Left forelimb (tissue), 1 donor: ENCODE measurements around the gene NLGN3.

Experiments
- DNase-seq: peaks from one replicate; pipeline ENCODE4 v3.0.0-alpha.2; 2018; ENCODE audit warnings: low spot score

NLGN3 gene

DNA sequence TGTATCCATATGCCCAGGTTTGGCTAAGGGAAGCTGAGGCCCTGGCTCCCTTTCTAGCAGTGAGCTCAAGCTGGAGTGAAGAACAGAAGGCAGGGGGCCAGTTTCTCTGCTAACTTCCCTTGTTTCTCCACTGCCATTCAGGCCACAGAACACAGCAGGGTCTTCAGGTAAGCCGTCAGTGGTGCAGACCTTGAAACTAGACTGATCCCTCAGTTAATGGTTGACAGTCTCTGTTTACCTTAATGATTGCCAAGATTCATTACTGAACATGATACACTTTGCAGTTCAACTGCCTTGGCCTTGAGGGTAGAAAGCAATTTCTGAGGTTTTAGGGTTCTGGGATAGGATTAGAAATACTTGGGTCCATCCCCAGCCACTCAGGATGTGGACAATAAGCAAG is 69.5 kb downstream of the NLGN3 start:
- DNase-seq: no peak

DNA sequence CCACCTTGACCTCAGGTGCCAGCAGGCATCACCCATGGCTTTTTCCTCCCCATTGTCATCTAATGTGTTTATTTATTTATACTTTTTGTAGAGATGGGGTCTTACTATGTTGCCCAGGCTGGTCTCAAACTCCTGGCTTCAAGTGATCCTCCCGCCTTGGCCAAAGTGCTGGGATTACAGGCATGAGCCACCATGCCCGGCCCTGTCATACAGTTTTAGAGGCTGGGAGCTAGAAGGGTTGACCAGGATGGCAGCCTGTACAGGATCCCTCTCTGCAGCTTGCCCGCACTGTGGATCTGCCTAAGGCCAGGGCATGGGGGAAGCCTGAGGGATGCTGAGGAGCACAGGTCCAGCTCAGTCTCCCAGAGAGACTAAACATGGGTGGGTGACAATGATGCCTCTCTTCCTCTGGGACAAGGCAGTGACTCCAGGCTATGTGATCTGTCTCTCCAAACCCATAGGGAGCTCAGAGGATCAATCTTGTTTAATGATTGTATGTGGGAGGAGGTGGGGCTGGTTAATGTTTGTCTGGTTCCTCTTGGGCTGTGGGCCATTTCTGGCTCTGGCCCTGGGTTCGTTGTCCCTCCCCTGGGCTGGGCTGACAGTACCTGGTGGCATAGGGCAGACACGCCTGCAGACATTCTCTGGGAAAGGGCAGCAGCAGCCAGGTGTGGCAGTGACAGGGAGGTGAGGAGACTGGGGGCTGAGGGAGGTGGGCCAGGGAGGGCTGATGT is 70.1 kb downstream of the NLGN3 start:
- no peak for DNase-seq

DNA sequence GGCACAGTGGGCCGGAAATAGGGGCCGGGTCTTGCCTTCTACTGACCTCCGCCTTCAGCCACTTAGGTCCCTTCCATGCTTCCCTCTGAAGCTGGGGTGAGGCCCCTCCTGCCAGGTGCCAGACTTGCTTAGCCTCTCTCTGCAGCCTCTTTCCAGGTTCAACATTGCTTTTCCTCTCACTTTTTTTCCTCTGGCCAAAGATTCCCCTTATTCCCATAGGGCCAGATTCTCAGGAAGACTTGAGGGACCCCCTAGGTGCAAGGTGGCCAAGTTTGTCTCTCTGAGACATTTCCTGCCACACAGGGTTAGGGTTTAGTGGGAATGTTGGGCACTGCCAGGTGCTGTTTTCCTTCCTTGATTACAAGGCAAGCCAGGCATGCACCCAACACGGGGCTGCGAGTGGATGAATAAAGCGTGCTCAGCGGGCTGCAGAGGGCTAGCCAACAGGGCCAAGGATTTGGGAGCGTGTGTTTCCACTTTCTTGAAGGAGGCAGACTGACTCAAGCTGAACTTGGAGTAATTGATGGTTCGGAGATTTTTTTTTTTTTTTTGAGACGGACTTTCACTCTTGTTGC is 70.8 kb downstream of the NLGN3 start:
- DNase-seq: no peak

DNA sequence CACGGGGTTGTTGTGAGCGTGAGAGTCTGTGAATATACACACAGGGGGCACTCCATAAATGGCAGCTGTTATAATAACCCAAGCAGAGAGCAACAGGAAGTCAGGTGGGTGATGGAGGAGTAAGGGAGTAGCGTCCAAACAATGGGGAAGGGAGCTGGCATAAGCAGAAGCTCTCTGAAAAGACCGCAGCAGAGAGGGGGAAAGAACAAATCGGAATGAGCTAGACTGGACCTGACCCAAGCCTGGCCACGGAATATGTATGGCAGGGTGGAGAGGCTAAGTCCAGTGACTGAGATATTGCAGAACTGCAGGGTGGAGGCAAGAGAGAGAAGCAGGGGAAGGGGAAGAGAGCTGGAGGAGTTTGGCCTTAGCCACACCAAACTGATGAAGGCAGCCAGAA is 71.8 kb downstream of the NLGN3 start:
- DNase-seq: no peak

DNA sequence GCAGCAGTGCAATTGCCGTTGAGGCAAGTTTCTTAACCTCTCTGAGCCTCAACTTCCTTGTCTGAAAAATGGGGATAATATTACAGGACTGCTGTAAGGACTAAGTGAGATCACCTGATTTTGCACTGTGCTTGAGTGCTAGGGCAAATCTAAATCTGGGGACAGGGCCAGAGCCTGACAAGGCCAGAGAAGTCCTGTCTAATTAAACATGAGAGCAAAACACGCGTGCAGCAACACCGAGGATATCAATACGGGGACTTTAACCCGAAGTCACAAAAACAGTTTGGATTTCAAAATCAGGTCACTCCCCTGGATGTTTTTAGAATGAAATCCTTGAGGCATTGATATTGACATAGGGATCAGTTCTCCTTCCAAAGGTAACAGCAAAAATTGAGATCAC is 72.7 kb downstream of the NLGN3 start:
- no peak for DNase-seq
